ENCODE results near the gene SGO2. TPM values are rescaled to one million over a fixed set of nuclear protein-coding genes. Genes with fewer than 3 reads are reported as not detected.

SGO2 gene
- total and polyA plus RNA-seq, 7 experiments from 2014 or later: 1.4 to 32.3 (median 2.2) TPM

DNA sequence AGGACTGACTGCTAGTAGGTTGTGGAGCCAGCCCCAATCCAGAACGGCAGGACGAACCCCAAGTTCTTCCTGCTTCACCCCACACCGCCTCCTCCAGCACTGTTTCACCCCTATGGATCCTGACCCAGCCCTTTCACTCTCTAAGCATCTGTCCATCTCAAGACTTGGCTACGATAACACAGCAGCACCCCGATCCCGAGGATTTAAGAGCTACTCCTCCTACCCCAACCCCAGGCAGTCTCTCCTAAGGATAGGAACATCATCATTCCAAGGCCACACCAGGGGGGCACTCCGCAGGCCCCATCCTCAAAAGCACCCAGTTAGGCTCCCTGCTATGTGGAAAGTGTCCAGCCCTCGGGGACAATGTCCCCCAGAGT is 16.8 kb upstream of the SGO2 start:
- DNase-seq (peak in 2 of 9 donors; percentile 6 to 11), ATAC-seq (no peak)
- Mint-ChIP-seq H3K27ac (peak overlapping the region; percentile 88 to 97 (median 95)), H3K36me3 (peaks cover 0 to 10% (median 3%) of the 10 kb centered on the region in 5 donors), H3K4me3 (peak overlapping the region; percentile 83 to 98 (median 94)), H3K27me3 (no peaks in the 10 kb centered on the region), H3K9me3 (no peaks in the 10 kb centered on the region), H3K4me1 (peaks cover 10 to 54% (median 35%) of the 10 kb centered on the region in 7 donors)
- Histone ChIP-seq H3K4me1 (ENCODE audit: control insufficient read depth in 2 of 2, insufficient read depth in 2 of 2, low read length in 2 of 2) (peaks cover 6 to 16% of the 10 kb centered on the region in 2 donors), H3K4me3 (ENCODE audit: low read length) (peak overlapping the region; percentile 53), H3K36me3 (ENCODE audit: control insufficient read depth in 2 of 3, insufficient read depth in 3 of 3, low read length in 3 of 3) (no peaks in the 10 kb centered on the region), H3K27ac (ENCODE audit: low read depth, low read length) (peak overlapping the region; percentile 74), H3K9me3 (ENCODE audit: control insufficient read depth in 2 of 3, low read length in 3 of 3) (no peaks in the 10 kb centered on the region), H3K27me3 (ENCODE audit: control insufficient read depth in 2 of 2, insufficient read depth in 2 of 2, low read length in 2 of 2) (no peaks in the 10 kb centered on the region)
- intact Hi-C loops (cut with micrococcal nuclease): loop anchor here in 1 of 2 donors (2.0 kb wide), 1 partner anchor 658 kb away; the partner anchor contains the start of gene FTCDNL1
- POLR2A ChIA-PET: interaction anchor here (0.8 to 4.2 kb wide), 6 partner anchors 13 to 244 kb away, joined by 3 to 25 read pairs (median 4); partner anchors contain the start of gene SGO2
- CTCF ChIA-PET: interaction anchor here (0.9 to 1.3 kb wide), 2 partner anchors 16 to 38 kb away, joined by 3 to 5 read pairs; no protein-coding TSS in a partner anchor

DNA sequence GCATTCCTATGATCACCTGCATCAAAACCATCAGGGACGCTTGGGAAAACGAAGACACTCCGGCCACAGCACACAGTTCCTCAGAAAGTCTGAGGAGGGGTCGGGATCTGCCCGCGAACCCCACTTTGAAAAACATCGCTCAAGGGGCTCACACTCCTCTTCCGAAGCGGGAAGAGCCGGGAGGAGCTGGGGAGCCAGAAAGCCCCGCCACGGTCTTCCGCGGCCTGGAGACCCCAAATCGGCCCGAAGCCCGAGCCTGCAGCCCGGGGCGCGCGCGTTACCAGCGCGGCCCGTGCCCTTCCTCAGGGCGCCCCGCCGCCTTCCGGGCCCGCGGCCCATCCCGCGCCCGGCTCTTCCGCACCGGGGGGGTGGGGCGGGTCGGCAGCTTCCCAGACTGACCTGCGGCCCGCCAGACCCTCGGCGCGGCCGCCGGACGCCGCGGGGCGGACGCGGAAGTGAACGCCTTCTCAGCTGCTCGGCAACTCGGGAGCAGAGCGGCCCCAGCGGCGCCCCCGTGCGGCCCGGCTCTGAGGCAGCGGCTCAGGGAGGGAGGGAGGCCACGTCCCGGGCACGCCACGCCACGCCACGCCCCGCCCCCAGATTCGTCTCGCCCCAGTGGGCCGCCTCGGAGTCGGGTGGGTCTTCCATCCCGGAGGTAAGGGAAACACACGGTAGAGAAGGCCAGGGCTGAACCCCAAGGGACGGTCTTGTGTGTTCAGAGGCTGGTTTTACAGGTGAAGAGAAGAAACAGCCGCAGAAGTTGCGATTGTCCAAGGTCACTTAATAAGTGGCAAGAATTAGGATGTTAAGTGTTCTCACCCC is 16.2 kb upstream of the SGO2 start, which contains the start of gene KCTD18:
Gene KCTD18, minus strand, starts transcription at position 457 of the 822 bp plus-strand sequence. CDS start 3,052 bp downstream, outside the sequence.
- Mint-ChIP-seq H3K27ac (peak within 1 kb of the TSS; percentile 88 to 97 (median 95)), H3K36me3 (peaks cover 0 to 7% (median under 1%) of the 10 kb centered on the region in 5 donors), H3K4me3 (peak within 1 kb of the TSS; percentile 83 to 98 (median 94)), H3K9me3 (no peaks in the 10 kb centered on the region), H3K4me1 (peaks cover 10 to 51% (median 34%) of the 10 kb centered on the region in 7 donors), H3K27me3 (no peaks in the 10 kb centered on the region)
- Histone ChIP-seq H3K27me3 (ENCODE audit: control insufficient read depth in 2 of 2, insufficient read depth in 2 of 2, low read length in 2 of 2) (no peaks in the 10 kb centered on the region), H3K27ac (ENCODE audit: low read depth, low read length) (peak within 1 kb of the TSS; percentile 74), H3K4me3 (ENCODE audit: low read length) (peak within 1 kb of the TSS; percentile 53), H3K4me1 (ENCODE audit: control insufficient read depth in 2 of 2, insufficient read depth in 2 of 2, low read length in 2 of 2) (peaks cover 6 to 22% of the 10 kb centered on the region in 2 donors), H3K9me3 (ENCODE audit: control insufficient read depth in 2 of 3, low read length in 3 of 3) (no peaks in the 10 kb centered on the region), H3K36me3 (ENCODE audit: control insufficient read depth in 2 of 3, insufficient read depth in 3 of 3, low read length in 3 of 3) (no peaks in the 10 kb centered on the region)
- POLR2A ChIA-PET: interaction anchor here (0.8 to 4.2 kb wide), 6 partner anchors 12 to 245 kb away, joined by 3 to 25 read pairs (median 4); partner anchors contain the start of gene SGO2
- ATAC-seq: peak; percentile 100
- intact Hi-C loops (cut with micrococcal nuclease): loop anchor here (1.0 to 10.0 kb wide), 8 partner anchors 16 to 1755 kb away; partner anchors contain the start of genes BZW1 (in 2 of the 2), SGO2 (in 2 of the 2), FTCDNL1 (in 1 of the 2) and MAIP1 (in 1 of the 2)
- peak; percentile 82 to 93 (median 87) for DNase-seq
- CTCF ChIA-PET: interaction anchor here (0.9 to 1.3 kb wide), 2 partner anchors 15 to 39 kb away, joined by 3 to 5 read pairs; no protein-coding TSS in a partner anchor

- no peak overlapping the region for H3K27ac ChIP-seq (ENCODE audit: low read depth, low read length)
- Mint-ChIP-seq H3K4me3 (peak overlapping the region in 5 of 10 donors; percentile 2 to 56 (median 21)), H3K4me1 (peaks cover 0 to 12% (median 8%) of the 10 kb centered on the region in 7 donors), H3K9me3 (peaks cover 0 to 18% (median 5%) of the 10 kb centered on the region in 11 donors), H3K36me3 (peaks cover 0 to 6% (median 3%) of the 10 kb centered on the region in 5 donors), H3K27ac (peak overlapping the region; percentile 3 to 75 (median 51)), H3K27me3 (peaks cover 0 to 4% (median 0%) of the 10 kb centered on the region in 5 donors)
- no peak overlapping the region for H3K4me3 ChIP-seq (ENCODE audit: low read length)
- H3K36me3 ChIP-seq (ENCODE audit: control insufficient read depth in 2 of 3, insufficient read depth in 3 of 3, low read length in 3 of 3): no peaks in the 10 kb centered on the region
- CTCF ChIA-PET: no interaction called here
- DNase-seq (peak in 5 of 9 donors; percentile 30 to 57 (median 45)), ATAC-seq (peak; percentile 60)
- no peaks in the 10 kb centered on the region for H3K9me3 ChIP-seq (ENCODE audit: control insufficient read depth in 2 of 3, low read length in 3 of 3)
- H3K4me1 ChIP-seq (ENCODE audit: control insufficient read depth in 2 of 2, insufficient read depth in 2 of 2, low read length in 2 of 2): peaks cover 6 to 22% of the 10 kb centered on the region in 2 donors
- H3K27me3 ChIP-seq (ENCODE audit: control insufficient read depth in 2 of 2, insufficient read depth in 2 of 2, low read length in 2 of 2): no peaks in the 10 kb centered on the region
- POLR2A ChIA-PET: interaction anchor here (0.7 to 3.7 kb wide), 4 partner anchors 9 to 204 kb away, joined by 3 to 17 read pairs (median 4); partner anchors contain the start of gene SGO2
- intact Hi-C loops (cut with micrococcal nuclease): loop anchor here in 1 of 2 donors (10.0 kb wide), 2 partner anchors 50 to 1750 kb away; partner anchors contain the start of gene NOP58
These were observed 10.9 kb upstream of the SGO2 start for GRCh38 chr2:200515155-200515554.

- no peaks in the 10 kb centered on the region for H3K9me3 Mint-ChIP-seq
- H3K4me3 Mint-ChIP-seq: no peak overlapping the region
- intact Hi-C loops (cut with micrococcal nuclease): loop anchor here (10.0 kb wide), 4 partner anchors 668 to 1742 kb away; partner anchors contain the start of genes FTCDNL1 (in 1 of the 2), NOP58 (in 1 of the 2), STRADB (in 1 of the 2) and TRAK2 (in 1 of the 2)
- no peak overlapping the region for H3K27ac ChIP-seq (ENCODE audit: low read depth, low read length)
- ATAC-seq (no peak), DNase-seq (no peak)
- H3K9me3 ChIP-seq (ENCODE audit: control insufficient read depth in 2 of 3, low read length in 3 of 3): no peaks in the 10 kb centered on the region
- H3K27me3 ChIP-seq (ENCODE audit: control insufficient read depth in 2 of 2, insufficient read depth in 2 of 2, low read length in 2 of 2): no peaks in the 10 kb centered on the region
- peaks cover 0 to 2% (median 0%) of the 10 kb centered on the region in 5 donors for H3K36me3 Mint-ChIP-seq
- peaks cover 0 to 1% (median 0%) of the 10 kb centered on the region in 5 donors for H3K27me3 Mint-ChIP-seq
- H3K4me1 Mint-ChIP-seq: peaks cover 7 to 23% (median 9%) of the 10 kb centered on the region in 7 donors
- ChIA-PET CTCF (no interaction called here), POLR2A (interaction anchor here (1.1 kb wide), 1 partner anchor 13 kb away, joined by 7 read pairs; the partner anchor contains the start of gene KCTD18)
- H3K4me3 ChIP-seq (ENCODE audit: low read length): no peak overlapping the region
- no peak overlapping the region for H3K27ac Mint-ChIP-seq
- H3K36me3 ChIP-seq (ENCODE audit: control insufficient read depth in 2 of 3, insufficient read depth in 3 of 3, low read length in 3 of 3): no peaks in the 10 kb centered on the region
- peaks cover 6 to 8% of the 10 kb centered on the region in 2 donors for H3K4me1 ChIP-seq (ENCODE audit: control insufficient read depth in 2 of 2, insufficient read depth in 2 of 2, low read length in 2 of 2)
These were observed 2.8 kb upstream of the SGO2 start for GRCh38 chr2:200523158-200523557.

DNA sequence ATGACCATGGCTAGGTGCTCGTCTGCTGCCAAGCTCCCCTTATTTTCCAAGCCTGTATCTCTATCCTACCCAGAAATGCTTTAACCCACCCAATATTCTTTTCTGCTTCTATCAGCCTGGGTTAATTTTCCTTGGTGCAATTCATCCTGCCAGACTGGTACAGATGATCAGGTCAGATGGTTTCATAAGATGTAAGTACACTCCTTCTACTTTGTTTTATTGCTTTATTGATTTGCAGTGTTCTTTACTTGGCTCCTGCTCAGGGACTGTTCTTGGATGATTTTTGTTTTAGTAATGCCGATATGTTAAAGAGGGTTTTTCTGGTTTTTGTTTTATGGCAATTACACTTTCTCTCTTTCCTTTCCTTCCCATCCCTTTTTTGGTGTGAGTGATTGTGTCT is 2.4 kb upstream of the SGO2 start:
- no peak overlapping the region for H3K27ac ChIP-seq (ENCODE audit: low read depth, low read length)
- H3K4me3 ChIP-seq (ENCODE audit: low read length): no peak overlapping the region
- ATAC-seq (no peak), DNase-seq (no peak)
- no peaks in the 10 kb centered on the region for H3K9me3 ChIP-seq (ENCODE audit: control insufficient read depth in 2 of 3, low read length in 3 of 3)
- peak overlapping the region in 1 of 9 donors; percentile 16 for H3K27ac Mint-ChIP-seq
- no peaks in the 10 kb centered on the region for H3K9me3 Mint-ChIP-seq
- no peaks in the 10 kb centered on the region for H3K36me3 ChIP-seq (ENCODE audit: control insufficient read depth in 2 of 3, insufficient read depth in 3 of 3, low read length in 3 of 3)
- peaks cover 7 to 27% (median 9%) of the 10 kb centered on the region in 7 donors for H3K4me1 Mint-ChIP-seq
- H3K36me3 Mint-ChIP-seq: peaks cover 0 to 2% (median 0%) of the 10 kb centered on the region in 5 donors
- POLR2A ChIA-PET: interaction anchor here (0.7 to 1.1 kb wide), 2 partner anchors 8 to 13 kb away, joined by 3 to 7 read pairs; partner anchors contain the start of gene KCTD18
- peaks cover 6 to 8% of the 10 kb centered on the region in 2 donors for H3K4me1 ChIP-seq (ENCODE audit: control insufficient read depth in 2 of 2, insufficient read depth in 2 of 2, low read length in 2 of 2)
- CTCF ChIA-PET: no interaction called here
- H3K27me3 ChIP-seq (ENCODE audit: control insufficient read depth in 2 of 2, insufficient read depth in 2 of 2, low read length in 2 of 2): no peaks in the 10 kb centered on the region
- H3K4me3 Mint-ChIP-seq: no peak overlapping the region
- peaks cover 0 to 1% (median 0%) of the 10 kb centered on the region in 5 donors for H3K27me3 Mint-ChIP-seq
- intact Hi-C loops (cut with micrococcal nuclease): loop anchor here (10.0 kb wide), 4 partner anchors 669 to 1741 kb away; partner anchors contain the start of genes FTCDNL1 (in 1 of the 2), NOP58 (in 1 of the 2), STRADB (in 1 of the 2) and TRAK2 (in 1 of the 2)

Measured in naive thymus-derived CD4-positive, alpha-beta T cell (primary cell).